GM12891 (cell line): ENCODE results near the gene SLCO4A1.

Source experiments
- PAX5 ChIP-seq: IDR thresholded peaks from 2 replicates; pipeline ENCODE4 v1.6.1; 2011; ENCODE audit warnings: low read length, moderate library complexity, mild to moderate bottlenecking; ENCODE audit not compliant: insufficient read depth, severe bottlenecking
- POLR2A ChIP-seq: IDR thresholded peaks from 2 replicates; pipeline ENCODE4 v1.6.1; 2011; ENCODE audit warnings: low read depth, low read length, control low read depth
- POLR2AphosphoS5 ChIP-seq: IDR thresholded peaks from 2 replicates; pipeline ENCODE4 v1.6.1; 2011; ENCODE audit warnings: low read depth, low read length, control low read depth
- SPI1 ChIP-seq: IDR thresholded peaks from 2 replicates; pipeline ENCODE4 v1.6.1; 2011; ENCODE audit warnings: low read depth, low read length, control low read depth
- TAF1 ChIP-seq: IDR thresholded peaks from 2 replicates; pipeline ENCODE4 v1.6.1; 2011; ENCODE audit warnings: low read depth, low read length, control low read depth

DNA sequence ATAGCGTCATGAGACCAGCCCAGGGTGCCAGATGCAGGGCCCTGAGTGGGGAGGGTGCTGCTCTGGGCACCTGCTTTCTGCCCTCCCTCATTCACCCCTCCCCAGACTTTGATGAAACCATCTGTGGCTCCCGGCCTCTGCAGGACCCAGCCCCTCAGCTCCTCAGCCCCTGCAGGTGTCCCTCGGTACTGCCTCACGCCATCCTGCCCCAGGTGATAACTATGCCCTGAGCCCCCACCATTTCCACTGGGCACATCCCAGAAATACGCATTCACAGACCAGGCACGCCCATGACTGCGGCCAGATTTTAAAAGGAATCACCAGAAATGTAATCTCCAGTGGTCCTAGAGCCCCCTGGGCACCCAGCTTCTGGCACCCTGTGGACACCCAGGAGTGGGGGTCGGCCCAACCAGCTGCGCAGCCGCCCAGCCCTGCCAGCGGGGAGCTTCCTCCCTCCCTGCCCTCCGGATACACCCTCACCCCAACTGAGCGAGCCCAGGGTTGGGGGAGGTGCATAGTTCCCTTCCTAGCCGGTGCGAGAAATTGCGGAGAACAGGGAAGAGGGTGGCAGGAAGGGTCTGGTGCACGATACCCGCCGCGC is 65.7 kb downstream of the SLCO4A1 start:
- TF ChIP-seq TAF1, result no peak
- no peak for TF ChIP-seq POLR2A
- TF ChIP-seq POLR2AphosphoS5, result no peak
- TF ChIP-seq SPI1, result no peak
- TF ChIP-seq PAX5, result no peak
